ENCODE measurements around the gene PTPRN2. TPM values are rescaled to one million over a fixed set of nuclear protein-coding genes. Genes with fewer than 3 reads are reported as not detected.
"Not testable (repeated sequence)": the region's sequence is repeated elsewhere in the genome, so short reads cannot be mapped to it uniquely, and the experiment has no call there.

Gene PTPRN2
- total RNA-seq, 1 donor, result 0.27 TPM

GRCh38 chr7:157896774-157897555 lies 690.7 kb downstream of the PTPRN2 start:
- no peak for DNase-seq (ENCODE audit: low read depth in 2 of 3, low spot score in 2 of 3)

- DNase-seq (ENCODE audit: low read depth in 2 of 3, low spot score in 2 of 3), result not testable (repeated sequence)
These were observed 691.3 kb downstream of the PTPRN2 start for GRCh38 chr7:157896376-157896675.

- DNase-seq (ENCODE audit: low read depth in 2 of 3, low spot score in 2 of 3), result no peak
These were observed 691.9 kb downstream of the PTPRN2 start for GRCh38 chr7:157895520-157896375.

- DNase-seq (ENCODE audit: low read depth in 2 of 3, low spot score in 2 of 3), result not testable (repeated sequence)
These were observed 692.5 kb downstream of the PTPRN2 start for GRCh38 chr7:157895098-157895497.

GRCh38 chr7:157893535-157894044 lies 694.0 kb downstream of the PTPRN2 start:
- no peak for DNase-seq (ENCODE audit: low read depth in 2 of 3, low spot score in 2 of 3)

- no peak for DNase-seq (ENCODE audit: low read depth in 2 of 3, low spot score in 2 of 3)
These were observed 694.7 kb downstream of the PTPRN2 start for GRCh38 chr7:157892751-157893523.

- DNase-seq (ENCODE audit: low read depth in 2 of 3, low spot score in 2 of 3), result no peak
These were observed 696.7 kb downstream of the PTPRN2 start for GRCh38 chr7:157890921-157891401.

GRCh38 chr7:157889480-157889879 lies 698.1 kb downstream of the PTPRN2 start:
- no peak for DNase-seq (ENCODE audit: low read depth in 2 of 3, low spot score in 2 of 3)

GRCh38 chr7:157888579-157888978 lies 699.0 kb downstream of the PTPRN2 start:
- DNase-seq (ENCODE audit: low read depth in 2 of 3, low spot score in 2 of 3), result no peak

GRCh38 chr7:157887400-157887799 lies 700.2 kb downstream of the PTPRN2 start:
- no peak for DNase-seq (ENCODE audit: low read depth in 2 of 3, low spot score in 2 of 3)

GRCh38 chr7:157886711-157887110 lies 700.9 kb downstream of the PTPRN2 start:
- DNase-seq (ENCODE audit: low read depth in 2 of 3, low spot score in 2 of 3), result no peak

GRCh38 chr7:157886266-157886665 lies 701.4 kb downstream of the PTPRN2 start:
- no peak for DNase-seq (ENCODE audit: low read depth in 2 of 3, low spot score in 2 of 3)

- no peak for DNase-seq (ENCODE audit: low read depth in 2 of 3, low spot score in 2 of 3)
These were observed 702.5 kb downstream of the PTPRN2 start for GRCh38 chr7:157885140-157885539.

GRCh38 chr7:157884461-157885062 lies 703.1 kb downstream of the PTPRN2 start:
- DNase-seq (ENCODE audit: low read depth in 2 of 3, low spot score in 2 of 3), result no peak

- no peak for DNase-seq (ENCODE audit: low read depth in 2 of 3, low spot score in 2 of 3)
These were observed 706.4 kb downstream of the PTPRN2 start for GRCh38 chr7:157881048-157881771.

GRCh38 chr7:157879391-157879790 lies 708.2 kb downstream of the PTPRN2 start:
- no peak for DNase-seq (ENCODE audit: low read depth in 2 of 3, low spot score in 2 of 3)

GRCh38 chr7:157877298-157878090 lies 710.1 kb downstream of the PTPRN2 start:
- DNase-seq (ENCODE audit: low read depth in 2 of 3, low spot score in 2 of 3), result no peak

- DNase-seq (ENCODE audit: low read depth in 2 of 3, low spot score in 2 of 3), result no peak
These were observed 710.9 kb downstream of the PTPRN2 start for GRCh38 chr7:157876469-157877285.
